Measurements from ENCODE around the gene SUGCT. TPM values are rescaled to one million over a fixed set of nuclear protein-coding genes. Genes with fewer than 3 reads are reported as not detected.

The SUGCT gene
- total RNA-seq, 1 experiment from 2014 or later = 2.1 TPM

DNA sequence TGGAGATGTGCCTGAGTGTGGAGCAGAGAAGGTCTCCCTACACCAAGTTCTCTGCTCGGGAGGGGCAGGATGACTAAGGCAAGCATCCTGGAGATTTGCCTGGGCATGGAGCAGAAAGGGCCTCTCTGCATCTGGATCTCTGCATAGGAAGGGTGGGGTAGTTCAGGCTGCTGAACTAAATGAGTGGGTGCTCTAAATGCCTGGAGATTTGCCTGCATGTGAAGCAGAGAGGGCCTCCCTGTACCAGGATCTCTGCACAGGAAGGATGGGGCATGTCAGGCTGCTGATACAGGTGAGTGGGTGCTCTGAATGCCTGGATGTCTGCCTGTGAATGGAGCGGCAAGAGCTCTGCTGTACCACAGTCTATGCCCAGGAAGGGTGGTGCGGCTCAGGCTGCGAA, 680.7 kb downstream of the SUGCT start:
- DNase-seq (ENCODE audit: low spot score) = no peak

- no peak for DNase-seq (ENCODE audit: low spot score)
These were observed 688.1 kb downstream of the SUGCT start for GRCh38 chr7:40822861-40823260.

DNA sequence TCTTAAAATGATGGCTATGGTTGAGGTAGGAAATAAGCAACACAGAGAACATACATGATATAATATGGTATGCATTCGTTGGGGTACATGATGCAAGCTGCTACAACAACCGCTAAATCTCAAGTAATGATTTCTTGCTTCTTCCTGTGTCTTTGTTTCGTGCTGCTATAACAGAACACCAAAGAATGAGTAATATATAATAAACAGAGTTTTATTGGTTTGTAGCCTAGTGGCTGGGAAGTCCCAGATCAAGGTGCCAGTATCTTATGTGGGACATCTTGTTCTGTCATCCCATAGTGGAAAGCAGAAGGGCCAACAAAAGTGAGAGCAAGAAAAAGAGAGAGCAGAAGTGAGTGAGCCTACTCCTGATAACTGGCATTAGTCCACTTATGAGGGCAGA, 689.7 kb downstream of the SUGCT start:
- DNase-seq (ENCODE audit: low spot score) = no peak

DNA sequence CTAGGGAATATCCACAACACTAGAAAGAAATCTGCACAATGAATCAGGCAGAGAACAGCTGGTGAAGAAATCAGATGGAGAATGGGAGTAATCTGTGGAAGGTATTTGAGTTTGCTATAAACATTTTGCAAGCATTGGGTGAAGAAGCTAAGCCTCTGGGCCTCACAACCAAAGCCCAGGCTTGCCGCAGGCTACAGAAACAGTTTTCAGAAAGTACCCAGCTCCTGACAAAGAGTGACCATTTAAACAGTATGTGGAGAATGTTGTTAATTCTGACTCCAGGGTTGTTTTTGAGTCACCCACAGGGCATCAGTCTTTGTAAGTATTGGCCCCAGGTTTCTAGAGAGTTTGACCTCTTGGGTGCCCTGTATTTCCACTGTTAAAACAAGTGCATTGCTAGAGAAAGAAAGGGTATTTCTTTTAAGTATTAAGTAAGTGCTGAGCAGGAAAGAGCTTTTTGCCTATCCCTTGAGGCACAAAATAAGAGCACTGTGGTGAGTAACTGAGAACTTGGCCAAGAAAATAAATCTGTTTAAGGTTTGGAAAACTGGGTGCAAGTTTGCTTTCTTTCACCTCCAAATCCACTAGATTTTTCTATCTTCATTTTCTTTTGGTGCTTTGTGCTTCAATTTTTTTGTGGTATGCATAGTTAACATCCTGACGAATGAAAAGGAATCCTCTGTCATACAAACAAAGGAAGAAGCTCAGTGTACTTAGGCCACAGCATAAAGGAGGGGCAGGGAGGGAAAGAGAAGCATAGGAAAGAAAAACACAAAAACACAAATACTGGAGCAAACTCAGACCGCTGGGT, 691.8 kb downstream of the SUGCT start:
- no peak for DNase-seq (ENCODE audit: low spot score)

DNA sequence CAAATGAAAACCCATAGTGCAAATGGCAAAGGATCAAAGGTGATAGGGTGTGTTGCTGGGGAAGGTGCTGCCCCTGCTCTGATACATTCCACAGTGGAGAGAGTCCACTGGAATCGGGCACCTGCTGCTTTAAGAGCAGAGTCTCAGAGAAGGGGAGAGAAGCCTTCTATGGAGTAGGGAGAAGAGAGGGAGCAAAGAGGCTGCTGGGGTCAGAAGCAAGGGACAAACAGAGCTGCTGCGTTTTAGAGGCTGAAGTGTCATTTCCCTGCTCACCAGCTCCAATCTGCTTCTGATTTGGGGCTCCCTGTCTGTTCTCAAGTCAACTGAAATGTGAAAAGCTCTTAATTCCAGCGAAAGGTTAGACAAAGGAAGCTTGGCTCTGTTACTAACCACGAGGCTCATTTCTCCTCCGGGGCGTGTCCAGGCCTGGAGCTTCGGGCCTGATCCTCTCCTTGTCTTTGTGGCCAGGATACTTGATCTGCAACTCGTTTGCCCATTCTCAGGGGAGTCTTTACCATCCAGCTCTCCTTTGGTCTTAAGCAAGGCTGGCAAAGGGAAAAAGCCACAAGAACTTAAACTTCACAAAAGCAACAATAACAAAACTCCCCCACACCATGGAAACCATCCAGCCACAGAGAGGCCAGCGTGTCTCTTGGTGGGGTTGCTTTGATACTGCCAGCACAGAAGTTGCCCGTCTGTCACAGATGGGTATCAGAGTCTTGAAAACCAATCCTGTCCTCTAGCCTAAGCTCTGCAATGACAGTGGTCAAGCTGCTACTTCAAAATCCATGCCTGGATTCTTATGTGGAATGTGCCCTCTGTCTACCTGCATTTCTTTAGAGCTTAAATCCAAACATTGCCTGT, 692.6 kb downstream of the SUGCT start:
- peak; percentile 90 for DNase-seq (ENCODE audit: low spot score)

- DNase-seq (ENCODE audit: low spot score) = no peak
These were observed 694.1 kb downstream of the SUGCT start for GRCh38 chr7:40828686-40829600.

- DNase-seq (ENCODE audit: low spot score) = no peak
These were observed 698.5 kb downstream of the SUGCT start for GRCh38 chr7:40833191-40833887.

DNA sequence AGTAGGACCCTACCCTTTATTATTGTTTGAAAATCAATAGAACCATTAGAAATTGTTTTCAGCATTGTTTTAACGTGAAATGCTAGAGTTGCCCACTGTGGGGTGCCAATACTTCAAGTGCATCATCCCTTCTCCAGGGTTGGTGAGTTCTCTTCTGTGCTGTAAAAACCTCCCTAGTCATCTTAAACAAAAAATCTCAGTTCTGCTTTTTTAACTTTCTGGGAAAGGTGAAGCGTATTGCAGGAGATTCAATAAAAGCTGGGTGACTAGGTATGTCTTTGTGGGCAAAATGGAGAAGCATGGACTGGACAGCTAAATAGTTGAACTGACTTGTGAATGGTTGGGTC, 699.1 kb downstream of the SUGCT start:
- no peak for DNase-seq (ENCODE audit: low spot score)

GRCh38 chr7:40836218-40836617, 701.4 kb downstream of the SUGCT start:
- no peak for DNase-seq (ENCODE audit: low spot score)

GRCh38 chr7:40839881-40840280, 705.1 kb downstream of the SUGCT start:
- no peak for DNase-seq (ENCODE audit: low spot score)

DNA sequence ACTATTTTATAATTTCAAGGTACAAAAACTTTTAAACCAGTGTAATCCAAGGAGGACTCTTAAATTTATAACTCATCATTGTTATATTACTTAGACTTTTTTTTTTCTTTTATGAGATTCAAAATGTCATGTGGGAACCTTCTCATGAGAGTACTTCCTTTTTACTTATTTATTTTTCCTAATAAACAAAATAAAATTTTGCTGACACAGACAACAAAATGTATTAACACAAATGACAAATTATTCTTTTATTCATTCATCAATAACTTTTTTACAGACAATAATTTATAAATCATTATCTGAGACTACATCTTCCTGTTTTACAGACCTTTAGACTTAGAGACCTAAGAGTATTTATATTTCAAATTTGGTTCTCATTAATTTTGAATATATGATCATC, 706.2 kb downstream of the SUGCT start:
- no peak for DNase-seq (ENCODE audit: low spot score)

- no peak for DNase-seq (ENCODE audit: low spot score)
These were observed 707.8 kb downstream of the SUGCT start for GRCh38 chr7:40842641-40843040.

DNA sequence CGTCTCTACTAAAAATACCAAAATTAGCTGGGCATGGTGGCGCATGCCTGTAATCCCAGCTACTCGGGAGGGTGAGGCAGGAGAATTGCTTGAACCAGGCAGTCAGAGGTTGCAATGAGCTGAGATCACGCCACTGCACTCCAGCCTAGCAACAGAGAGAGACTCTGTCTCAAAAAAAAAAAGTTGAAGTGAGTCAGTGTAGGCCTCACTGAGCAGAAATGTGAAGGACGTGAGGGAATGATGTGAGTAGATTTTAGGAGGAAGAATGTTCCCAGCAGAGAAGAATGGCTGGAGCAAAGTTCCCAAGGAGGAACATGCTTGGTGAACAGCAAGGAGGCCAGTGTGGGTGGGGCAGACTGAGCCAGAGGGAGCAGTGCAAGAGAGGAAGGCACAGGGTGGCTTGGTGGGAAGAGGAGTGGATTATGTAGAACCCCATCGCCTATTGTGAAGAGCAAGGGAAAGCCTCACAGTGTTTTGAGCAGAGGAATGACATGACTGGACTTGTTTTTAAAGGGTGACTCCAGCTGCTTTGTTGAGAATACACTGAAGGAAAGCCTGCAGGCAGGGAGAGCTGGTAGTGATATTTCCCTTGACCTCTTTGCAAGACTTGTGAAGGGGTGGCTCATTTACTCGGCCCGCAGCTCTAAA, 708.7 kb downstream of the SUGCT start:
- no peak for DNase-seq (ENCODE audit: low spot score)

GRCh38 chr7:40845943-40846342, 711.1 kb downstream of the SUGCT start:
- no peak for DNase-seq (ENCODE audit: low spot score)

DNA sequence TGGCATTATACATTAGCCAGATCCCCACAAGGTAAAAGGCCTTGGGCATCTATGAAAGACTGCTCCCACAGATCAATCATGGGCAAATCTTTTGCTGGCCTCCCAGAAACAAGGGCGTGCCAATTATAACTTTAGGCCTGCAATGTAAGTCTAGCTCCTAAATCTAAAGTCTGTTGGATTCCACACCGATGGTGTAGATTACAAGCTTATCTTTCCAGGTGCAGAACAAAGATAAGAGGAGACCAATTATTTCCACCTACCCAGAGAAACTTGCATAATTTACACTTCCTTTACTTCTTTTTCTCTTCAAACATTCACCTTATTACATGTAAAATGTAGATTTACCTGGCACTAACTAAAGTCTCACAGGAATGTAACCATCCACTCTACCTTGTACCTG, 713.1 kb downstream of the SUGCT start:
- DNase-seq (ENCODE audit: low spot score) = no peak

DNA sequence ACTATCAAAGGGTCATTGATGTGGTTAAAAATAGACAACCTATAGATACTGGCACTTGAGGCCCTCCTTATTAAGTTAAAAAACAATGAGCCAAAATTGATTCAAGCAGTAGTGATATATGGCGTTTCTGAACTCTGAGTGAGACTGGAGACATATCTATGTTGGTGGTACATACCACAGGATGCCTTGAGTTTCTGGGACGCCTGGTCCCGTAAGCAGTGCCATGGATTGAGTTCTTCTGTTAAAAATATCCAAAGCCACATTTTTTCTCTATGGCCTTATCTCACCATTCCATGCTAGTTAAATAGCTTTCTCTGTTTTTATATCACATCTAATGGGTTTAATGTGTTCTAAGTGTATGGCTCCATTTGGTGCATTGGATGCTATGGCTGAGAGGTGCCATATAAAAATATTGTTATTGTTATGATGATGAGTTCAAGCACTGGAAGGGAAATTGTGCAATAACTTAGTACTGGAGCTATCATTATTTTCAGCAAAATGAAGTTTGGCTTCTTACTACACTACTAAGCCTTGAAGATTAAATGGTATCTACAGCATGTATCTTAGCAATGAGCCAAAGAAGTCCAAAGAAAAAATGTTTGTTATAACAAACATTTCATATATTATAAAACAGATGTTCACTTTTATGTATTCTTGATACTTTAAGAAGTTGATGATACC, 713.9 kb downstream of the SUGCT start:
- no peak for DNase-seq (ENCODE audit: low spot score)

DNA sequence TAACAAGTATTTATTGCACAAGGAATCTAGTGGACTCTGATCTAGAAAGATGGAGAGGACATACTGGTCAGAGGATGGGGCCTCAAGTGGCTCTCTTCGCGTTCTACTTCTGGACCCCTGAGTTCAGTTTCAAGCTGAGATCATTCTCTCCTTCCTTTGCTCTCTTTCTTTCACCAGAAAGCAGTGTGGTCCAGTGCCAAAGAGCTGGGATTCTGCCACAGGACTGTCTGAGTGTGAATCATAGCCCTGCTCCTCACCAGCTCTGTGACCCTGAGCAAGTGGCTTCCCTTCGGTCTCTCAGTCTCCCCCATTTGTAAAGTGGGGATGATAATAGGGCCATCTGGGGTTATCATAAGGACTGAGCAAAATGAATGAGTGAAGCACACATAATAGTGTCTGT, 715.2 kb downstream of the SUGCT start:
- DNase-seq (ENCODE audit: low spot score) = no peak

GRCh38 chr7:40851001-40851400, 716.2 kb downstream of the SUGCT start:
- no peak for DNase-seq (ENCODE audit: low spot score)

DNA sequence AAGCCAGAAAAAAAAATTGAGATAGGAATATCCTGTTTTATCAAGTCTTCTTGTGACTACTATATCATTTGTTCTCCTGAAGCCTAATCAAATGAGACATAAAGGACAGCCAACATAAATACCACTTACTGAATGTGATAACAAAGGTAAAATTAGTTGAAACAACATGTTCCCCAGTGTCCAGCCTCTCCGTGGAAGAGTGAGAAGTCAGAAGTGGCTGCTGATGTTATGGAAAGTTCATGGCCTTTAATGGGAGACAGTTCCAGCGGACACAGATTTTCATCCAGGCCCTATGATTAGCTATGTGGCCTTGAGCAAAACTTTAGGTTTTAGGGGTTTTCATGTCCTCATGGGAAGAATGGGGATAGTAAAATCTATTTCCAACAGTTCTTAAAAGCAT, 724.3 kb downstream of the SUGCT start:
- DNase-seq (ENCODE audit: low spot score) = no peak

GRCh38 chr7:40859965-40860543, 725.2 kb downstream of the SUGCT start:
- no peak for DNase-seq (ENCODE audit: low spot score)

All from H4 (cell line).